Dermis microvascular lymphatic vessel endothelial cell (primary cell): ENCODE measurements around the gene GART. TPM values are rescaled to one million over a fixed set of nuclear protein-coding genes. Genes with fewer than 3 reads are reported as not detected.

Experiments used
- DNase-seq, 2 donors: peaks; one replicate each; pipeline versions ENCODE4 v3.0.0 to v3.0.0-alpha.2; 2010; ENCODE audit warnings: low read depth in 2 of 2
- total RNA-seq: library from RNA; depleted of rRNA; stranded (reverse); fragments of >200 nt; gene quantifications from 2 replicates; pipeline ENCODE4 v1.2.1, GENCODE V29; 2014

Gene GART
- total RNA-seq, 1 donor from 2014 or later = 63.9 TPM

DNA sequence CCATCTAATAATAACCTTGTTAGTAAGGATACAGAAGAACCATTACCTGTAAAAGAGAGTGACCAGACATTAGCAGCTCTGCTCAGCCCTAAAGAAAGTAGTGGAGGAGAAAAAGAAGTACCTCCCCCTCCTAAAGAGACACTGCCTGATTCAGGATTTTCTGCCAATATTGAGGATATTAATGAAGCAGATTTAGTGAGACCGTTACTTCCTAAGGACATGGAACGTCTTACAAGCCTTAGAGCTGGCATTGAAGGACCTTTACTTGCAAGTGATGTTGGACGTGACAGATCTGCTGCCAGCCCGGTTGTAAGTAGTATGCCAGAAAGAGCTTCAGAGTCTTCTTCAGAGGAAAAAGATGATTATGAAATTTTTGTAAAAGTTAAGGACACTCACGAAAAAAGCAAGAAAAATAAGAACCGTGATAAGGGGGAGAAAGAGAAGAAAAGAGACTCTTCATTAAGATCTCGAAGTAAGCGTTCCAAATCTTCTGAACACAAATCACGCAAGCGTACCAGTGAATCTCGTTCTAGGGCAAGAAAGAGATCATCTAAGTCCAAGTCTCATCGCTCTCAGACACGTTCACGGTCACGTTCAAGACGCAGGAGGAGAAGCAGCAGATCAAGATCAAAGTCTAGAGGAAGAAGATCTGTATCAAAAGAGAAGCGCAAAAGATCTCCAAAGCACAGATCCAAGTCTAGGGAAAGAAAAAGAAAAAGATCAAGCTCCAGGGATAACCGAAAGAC lies 12.5 kb upstream of the GART start:
- no peak for DNase-seq

DNA sequence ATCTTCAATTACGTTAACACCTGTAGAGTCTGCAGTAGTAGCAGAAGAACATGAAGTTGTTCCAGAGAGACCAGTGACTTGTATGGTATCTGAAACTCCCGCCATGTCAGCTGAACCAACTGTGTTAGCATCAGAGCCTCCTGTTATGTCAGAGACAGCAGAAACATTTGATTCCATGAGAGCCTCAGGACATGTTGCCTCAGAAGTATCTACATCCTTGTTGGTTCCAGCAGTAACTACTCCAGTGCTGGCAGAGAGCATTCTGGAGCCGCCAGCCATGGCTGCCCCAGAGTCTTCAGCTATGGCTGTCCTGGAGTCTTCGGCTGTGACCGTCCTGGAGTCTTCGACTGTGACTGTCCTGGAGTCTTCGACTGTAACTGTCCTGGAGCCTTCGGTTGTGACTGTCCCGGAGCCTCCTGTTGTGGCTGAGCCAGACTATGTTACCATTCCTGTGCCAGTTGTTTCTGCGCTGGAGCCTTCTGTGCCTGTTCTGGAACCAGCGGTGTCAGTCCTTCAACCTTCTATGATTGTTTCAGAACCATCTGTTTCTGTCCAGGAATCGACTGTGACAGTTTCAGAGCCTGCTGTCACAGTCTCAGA lies 11.2 kb upstream of the GART start:
- no peak for DNase-seq

DNA sequence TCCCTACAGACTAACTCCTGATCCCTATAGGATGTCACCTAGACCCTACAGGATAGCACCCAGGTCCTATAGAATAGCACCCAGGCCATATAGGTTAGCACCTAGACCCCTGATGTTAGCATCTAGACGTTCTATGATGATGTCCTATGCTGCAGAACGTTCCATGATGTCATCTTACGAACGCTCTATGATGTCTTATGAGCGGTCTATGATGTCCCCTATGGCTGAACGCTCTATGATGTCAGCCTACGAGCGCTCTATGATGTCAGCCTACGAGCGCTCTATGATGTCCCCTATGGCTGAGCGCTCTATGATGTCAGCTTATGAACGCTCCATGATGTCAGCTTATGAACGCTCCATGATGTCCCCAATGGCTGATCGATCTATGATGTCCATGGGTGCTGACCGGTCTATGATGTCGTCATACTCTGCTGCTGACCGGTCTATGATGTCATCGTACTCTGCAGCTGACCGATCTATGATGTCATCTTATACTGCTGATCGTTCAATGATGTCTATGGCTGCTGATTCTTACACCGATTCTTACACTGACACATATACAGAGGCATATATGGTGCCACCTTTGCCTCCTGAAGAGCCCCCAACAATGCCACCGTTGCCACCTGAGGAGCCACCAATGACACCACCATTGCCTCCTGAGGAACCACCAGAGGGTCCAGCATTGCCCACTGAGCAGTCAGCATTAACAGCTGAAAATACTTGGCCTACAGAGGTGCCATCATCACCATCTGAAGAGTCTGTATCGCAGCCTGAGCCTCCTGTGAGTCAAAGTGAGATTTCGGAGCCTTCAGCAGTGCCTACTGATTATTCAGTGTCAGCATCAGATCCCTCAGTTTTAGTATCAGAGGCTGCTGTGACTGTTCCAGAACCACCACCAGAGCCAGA lies 10.4 kb upstream of the GART start:
- peak in 1 of 2 donors; percentile 18 for DNase-seq

DNA sequence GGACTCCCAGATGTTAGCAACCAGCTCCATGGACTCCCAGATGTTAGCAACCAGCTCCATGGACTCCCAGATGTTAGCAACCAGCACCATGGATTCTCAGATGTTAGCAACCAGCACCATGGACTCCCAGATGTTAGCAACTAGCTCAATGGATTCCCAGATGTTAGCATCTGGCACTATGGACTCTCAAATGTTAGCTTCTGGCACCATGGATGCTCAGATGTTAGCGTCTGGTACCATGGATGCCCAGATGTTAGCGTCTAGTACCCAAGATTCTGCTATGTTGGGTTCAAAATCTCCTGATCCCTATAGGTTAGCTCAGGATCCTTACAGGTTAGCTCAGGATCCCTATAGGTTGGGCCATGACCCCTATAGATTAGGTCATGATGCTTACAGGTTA lies 9.7 kb upstream of the GART start:
- DNase-seq = no peak

DNA sequence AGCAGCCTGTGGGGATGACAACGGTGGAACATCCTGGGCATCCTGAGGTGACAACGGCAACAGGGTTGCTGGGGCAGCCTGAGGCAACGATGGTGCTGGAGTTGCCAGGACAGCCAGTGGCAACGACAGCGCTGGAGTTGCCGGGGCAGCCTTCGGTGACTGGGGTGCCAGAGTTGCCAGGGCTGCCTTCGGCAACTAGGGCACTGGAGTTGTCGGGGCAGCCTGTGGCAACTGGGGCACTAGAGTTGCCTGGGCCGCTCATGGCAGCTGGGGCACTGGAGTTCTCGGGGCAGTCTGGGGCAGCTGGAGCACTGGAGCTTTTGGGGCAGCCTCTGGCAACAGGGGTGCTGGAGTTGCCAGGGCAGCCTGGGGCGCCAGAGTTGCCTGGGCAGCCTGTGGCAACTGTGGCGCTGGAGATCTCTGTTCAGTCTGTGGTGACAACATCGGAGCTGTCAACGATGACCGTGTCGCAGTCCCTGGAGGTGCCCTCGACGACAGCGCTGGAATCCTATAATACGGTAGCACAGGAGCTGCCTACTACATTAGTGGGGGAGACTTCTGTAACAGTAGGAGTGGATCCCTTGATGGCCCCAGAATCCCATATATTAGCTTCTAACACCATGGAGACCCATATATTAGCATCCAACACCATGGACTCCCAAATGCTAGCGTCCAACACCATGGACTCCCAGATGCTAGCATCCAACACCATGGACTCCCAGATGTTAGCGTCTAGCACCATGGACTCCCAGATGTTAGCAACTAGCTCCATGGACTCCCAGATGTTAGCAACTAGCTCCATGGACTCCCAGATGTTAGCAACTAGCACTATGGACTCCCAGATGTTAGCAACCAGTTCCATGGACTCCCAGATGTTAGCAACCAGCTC lies 9.1 kb upstream of the GART start:
- DNase-seq = no peak

DNA sequence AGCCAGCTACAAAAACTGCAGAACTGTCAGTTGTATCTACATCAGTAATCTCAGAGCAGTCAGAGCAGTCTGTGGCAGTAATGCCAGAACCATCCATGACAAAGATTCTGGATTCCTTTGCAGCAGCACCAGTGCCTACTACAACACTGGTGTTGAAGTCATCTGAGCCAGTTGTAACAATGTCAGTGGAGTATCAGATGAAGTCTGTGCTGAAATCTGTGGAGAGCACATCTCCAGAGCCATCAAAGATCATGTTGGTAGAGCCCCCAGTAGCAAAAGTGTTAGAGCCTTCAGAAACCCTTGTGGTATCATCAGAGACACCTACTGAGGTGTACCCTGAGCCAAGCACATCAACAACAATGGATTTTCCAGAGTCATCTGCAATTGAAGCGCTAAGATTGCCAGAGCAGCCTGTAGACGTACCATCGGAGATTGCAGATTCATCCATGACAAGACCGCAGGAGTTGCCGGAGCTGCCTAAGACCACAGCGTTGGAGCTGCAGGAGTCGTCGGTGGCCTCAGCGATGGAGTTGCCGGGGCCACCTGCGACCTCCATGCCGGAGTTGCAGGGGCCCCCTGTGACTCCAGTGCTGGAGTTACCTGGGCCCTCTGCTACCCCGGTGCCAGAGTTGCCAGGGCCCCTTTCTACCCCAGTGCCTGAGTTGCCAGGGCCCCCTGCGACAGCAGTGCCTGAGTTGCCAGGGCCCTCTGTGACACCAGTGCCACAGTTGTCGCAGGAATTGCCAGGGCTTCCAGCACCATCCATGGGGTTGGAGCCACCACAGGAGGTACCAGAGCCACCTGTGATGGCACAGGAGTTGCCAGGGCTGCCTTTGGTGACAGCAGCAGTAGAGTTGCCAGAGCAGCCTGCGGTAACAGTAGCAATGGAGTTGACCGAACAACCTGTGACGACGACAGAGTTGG lies 8.2 kb upstream of the GART start:
- no peak for DNase-seq

DNA sequence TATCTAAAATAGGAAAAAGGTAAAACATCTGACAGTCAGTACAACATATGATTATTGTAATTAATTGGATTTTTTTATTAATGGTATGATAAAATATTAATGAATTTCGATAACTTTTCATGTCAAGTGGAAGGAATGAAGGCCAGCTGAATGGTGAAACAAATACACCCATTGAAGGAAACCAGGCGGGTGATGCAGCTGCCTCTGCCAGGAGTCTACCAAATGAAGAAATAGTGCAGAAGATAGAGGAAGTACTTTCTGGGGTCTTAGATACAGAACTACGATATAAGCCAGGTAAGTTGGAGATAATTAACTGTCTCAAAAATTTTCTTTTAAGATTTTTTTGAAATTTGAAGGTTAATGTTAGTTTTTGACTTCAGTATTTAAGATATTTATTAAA lies 4.2 kb upstream of the GART start:
- DNase-seq = no peak

DNA sequence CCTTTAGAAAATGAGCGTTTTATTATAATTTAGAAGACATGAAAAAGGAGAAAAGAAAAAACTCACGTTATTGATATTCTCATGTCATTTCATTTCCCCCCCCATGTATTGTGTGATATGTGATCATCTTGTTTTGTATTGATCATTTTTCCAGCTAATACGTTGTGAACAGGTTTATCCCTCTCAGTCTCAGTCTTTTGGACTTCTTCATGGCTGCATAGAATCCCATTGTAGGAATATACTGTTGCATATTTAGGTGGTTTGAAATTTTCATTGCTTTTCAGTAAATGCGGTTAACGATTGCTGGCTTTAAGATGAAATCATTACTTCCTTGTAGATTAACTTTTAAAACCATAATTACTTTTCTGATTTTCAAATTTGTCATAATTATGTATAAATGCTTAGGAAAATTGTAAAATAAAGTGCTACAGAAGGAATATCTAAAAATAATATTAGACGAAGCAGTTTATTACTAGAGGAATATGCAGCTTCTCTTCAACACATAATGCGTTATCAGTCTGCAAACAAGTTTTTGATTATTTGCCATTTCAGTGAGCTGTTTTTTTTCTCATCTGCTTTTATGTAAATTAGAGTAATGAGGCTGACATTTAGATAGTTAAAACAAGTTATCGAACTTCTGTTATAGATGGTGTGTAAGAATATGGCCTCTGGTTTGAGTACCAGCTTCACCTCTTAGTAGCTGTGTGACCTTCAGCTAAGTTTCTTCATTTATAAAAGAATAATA lies 2.7 kb upstream of the GART start:
- DNase-seq = no peak

DNA sequence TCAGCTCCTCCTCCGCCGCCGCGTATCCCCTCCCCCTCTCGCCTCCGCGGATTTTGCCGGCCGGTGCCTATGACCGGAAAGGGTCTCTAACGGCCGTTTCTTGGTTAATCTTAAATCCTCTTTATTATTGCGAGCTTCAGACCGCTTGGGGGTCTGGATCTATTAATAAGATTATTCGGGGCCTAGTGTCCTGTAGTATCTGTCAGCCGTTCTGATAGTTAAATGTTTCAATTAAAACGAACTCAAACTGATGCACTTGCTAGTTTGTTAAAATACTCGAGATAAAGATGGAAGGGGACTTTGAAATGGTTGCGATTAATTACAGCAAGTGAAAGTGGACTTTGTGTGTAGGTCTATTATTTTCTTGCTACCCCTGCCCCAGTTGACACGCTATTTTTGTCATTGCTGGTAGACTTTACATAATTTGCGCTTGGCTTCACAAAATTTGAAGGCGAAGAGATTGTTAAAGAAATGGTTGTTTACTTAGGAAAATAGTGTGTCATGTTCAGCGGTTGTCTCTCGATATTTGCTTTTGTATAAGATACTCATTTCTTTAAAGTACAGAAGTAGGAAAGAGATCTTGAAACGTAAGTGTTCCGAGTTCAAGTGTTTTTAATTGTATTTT lies 1.7 kb upstream of the GART start:
- peak in 1 of 2 donors; percentile 37 for DNase-seq

DNA sequence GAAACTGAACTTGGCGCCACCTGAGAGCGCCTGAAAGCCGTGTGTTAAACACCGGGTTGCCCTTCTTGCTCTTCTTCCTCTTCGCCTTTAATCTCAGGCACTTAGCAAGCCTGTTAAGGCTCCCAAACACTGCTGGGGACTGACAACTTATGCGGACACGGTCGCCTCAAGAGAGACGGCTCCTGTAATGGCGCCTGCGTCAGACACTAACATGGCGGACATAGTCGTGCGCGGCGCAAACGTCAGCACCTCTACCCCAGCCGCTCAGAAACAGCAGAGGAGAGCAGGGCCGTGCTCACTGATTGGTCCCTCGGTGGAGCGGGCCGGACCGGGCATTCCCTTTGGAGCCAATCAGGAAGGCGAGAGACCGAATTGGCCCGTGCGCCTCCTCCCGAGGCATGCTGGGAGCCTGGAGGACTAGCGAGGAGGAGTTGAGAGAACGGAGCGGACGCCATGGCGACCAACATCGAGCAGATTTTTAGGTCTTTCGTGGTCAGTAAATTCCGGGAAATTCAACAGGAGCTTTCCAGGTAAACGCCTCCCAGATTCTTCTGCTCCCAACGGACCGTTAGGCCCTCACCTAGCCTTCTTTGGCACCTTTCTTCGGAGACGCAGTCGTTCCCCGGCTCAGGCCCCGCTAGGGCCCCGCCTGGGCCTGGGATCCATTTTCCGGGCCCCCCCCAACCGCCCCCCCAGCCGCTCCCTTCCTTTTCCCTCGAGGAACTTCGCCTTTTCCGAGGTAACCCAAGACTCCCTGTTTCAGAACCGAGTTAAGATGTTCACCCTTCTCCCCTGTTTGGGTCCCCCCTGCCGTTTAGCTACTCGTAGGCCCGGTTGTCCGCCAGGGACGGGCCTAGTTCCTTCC lies 955 bp upstream of the GART start, which contains the start of gene SON:
SON (plus strand) TSS at position 399 of the 865 bp plus-strand sequence; CDS start at position 454, 55 bp downstream.
- DNase-seq = peak; percentile 97 to 99

DNA sequence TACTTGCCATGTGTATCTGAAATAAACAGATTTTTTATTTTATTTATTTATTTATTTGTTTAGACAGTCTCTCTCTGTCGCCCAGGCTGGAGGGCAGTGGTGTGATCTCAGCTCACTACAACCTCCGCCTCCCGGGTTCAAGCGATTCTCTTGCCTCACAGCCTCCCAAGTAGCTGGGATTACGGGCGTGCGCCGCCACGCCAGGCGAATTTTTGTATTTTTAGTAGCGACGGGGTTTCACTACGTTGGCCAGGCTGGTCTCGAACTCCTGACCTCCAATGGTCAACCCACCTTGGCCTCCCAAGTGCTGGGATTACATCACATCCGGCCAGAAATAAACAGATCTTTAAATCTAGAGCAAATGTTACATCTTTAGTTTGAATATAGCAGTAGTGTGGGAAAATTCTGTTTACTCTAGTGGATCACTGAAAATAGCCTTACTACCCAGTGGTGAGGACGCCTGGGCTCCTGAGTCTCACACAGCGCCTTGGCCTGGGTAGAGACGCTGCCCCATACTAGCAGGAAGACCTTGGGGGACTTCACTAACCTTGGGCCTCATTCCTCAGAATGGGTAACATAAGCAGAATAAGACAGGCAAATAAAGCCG lies 709 bp downstream of the GART start:
- DNase-seq = peak in 1 of 2 donors; percentile 26

DNA sequence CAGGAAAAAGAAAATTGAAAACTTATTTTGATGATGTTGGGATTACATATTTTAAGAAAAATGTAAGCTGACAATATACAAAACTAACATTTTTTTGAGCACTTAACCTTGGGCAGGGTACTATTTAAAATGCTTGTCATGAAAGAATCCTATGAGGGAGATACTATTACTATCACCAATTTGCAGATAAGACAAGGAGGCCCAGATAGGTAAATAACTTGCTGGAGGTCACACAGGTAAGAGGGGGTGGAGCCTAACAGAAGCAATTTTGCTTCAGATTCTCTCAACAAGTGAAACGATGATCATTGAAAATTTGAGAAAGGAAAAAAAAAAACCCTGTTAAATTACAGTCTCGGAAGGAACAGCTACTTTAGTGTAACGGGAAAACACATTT lies 1.2 kb downstream of the GART start:
- DNase-seq = no peak

DNA sequence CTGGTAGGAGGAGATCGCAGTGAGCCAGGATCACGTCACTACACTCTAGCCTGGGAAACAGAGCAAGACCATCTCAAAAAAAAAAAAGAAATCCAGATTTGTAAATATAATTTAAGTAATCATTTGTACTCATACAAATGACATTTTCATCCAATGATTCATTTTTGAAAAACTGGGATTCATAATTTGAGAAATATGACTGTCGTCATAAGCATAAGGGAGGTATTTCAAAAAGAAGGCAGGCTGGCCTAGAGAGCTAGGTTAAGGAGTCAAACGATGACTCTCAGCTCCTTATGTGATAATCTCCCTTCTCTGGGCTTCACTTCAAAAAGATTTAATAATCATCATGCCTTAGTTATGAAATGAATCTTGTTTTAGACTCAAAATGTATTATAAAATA lies 2.3 kb downstream of the GART start:
- no peak for DNase-seq

DNA sequence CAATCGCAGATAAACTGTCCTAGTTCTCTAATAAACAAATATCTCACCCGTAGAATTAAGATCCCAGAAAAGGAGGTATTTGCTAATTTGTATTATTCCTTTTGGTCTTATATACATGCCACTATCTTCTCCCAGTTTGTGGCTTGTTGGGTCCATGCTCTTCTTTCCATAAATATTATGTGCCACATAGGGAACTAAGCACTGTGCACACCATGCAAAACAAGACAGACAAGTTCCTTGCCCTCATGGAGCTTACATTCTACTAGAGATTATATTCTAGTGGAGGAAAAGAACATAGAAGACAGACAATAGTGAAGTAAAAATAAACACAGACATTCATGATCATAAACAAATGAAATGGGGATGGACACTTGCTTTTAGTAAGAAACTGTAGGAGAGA lies 4.7 kb downstream of the GART start:
- no peak for DNase-seq

DNA sequence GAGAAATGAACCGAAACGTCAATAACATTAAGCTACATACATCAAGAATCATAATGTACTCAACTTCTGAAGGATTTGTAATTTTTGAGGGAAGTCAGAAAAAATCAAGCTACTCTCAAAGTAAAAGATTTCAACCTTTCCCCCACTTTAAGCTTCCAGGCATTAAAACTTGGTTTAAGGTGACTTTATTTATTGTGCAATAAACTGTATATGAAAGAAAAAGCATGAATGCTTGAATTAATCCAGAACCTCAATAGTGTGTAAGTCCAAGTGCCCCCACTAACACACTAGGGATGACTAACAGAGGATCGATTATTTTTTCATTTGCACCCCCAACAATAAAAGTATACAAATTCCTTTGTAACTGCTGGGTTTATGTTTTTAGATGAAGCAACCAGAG lies 10.9 kb downstream of the GART start:
- DNase-seq = no peak

DNA sequence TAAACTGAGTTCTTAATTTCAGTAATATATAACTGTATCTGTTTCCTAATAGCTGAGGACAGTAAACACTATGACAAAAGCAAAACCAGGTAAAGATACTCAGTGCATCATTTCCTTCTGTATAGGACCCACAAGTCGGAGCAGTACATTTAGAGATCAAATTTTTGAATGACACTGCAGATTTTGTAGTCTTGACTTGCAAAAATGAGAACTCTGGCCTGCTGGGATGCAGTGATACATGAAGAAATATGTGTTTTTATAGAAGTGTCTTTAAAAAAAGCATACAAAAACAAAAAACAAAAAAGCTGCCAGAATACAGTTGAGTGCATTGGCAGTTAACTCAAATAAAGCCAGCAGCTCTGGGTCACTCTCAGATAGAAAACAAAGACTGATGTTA lies 19.0 kb downstream of the GART start:
- no peak for DNase-seq

DNA sequence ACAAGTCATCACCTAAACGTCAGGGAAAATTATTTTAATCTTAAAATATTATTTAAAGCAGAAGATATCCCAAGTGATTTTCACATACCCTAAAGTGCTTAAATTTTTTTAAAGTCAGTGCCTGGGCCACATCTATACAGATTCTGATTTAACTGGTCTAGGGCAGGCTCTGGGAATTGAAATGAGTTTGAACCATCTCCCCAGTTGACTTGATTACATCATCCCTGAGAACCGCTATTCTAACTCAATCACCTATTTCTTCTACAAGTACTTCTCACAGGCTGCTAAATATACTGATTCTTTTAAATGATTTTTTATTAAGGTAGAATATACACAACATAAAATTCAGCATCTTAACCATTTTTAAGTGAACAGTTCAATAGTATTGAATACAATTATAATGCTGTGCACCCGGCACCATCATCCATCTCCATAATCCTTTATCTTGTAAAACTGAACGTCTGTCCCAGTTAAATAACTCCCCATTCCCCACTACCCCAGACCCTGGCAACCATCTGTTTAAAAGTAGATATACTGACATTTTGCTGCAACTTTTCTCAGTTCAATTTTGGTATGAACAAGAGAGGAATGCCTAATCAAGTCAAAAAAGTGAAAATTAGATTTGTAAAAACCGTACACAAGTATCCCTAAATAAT lies 19.5 kb downstream of the GART start:
- DNase-seq = no peak
